HepG2 (cell line): ENCODE results near the gene TCAP. TPM values are rescaled to one million over a fixed set of nuclear protein-coding genes. Genes with fewer than 3 reads are reported as not detected.

Experiments used
- CEBPG ChIP-seq: IDR thresholded peaks from 2 replicates; pipeline ENCODE4 v1.6.1; 2016
- FOXA1 ChIP-seq, 2 experiments: fragments of 450-650 bp in 1 of 2; sonication (generic) in 1 of 2; formaldehyde crosslinking in 1 of 2; IDR thresholded peaks; 2 replicates each; pipeline versions ENCODE4 v1.4.0 to v1.6.1; 2016 to 2020; ENCODE audit warnings: missing genetic modification reagents in 1 of 2
- HCFC1 ChIP-seq: fragments of 150-350 bp; IDR thresholded peaks from 2 replicates; pipeline ENCODE4 v1.6.1; 2014; ENCODE audit warnings: low read depth, low read length
- JUNB ChIP-seq: sonication (generic); formaldehyde crosslinking; IDR thresholded peaks from 2 replicates; pipeline ENCODE4 v1.8.0; 2022; ENCODE audit warnings: missing genetic modification reagents, mild to moderate bottlenecking, borderline replicate concordance
- KAT7 ChIP-seq: IDR thresholded peaks from 2 replicates; pipeline ENCODE4 v1.6.1; 2018; ENCODE audit warnings: borderline replicate concordance, missing compliant biosample characterization
- MATR3 ChIP-seq: sonication (generic); formaldehyde crosslinking; IDR thresholded peaks from 2 replicates; pipeline ENCODE4 v1.4.0; 2020; ENCODE audit warnings: missing genetic modification reagents
- PHF21A ChIP-seq: sonication (generic); formaldehyde crosslinking; IDR thresholded peaks from 2 replicates; pipeline ENCODE4 v1.5.0; 2020; ENCODE audit warnings: mild to moderate bottlenecking, missing genetic modification reagents
- REXO4 ChIP-seq: sonication (generic); formaldehyde crosslinking; IDR thresholded peaks from 2 replicates; pipeline ENCODE4 v1.8.0; 2022; ENCODE audit warnings: missing genetic modification reagents, mild to moderate bottlenecking, borderline replicate concordance
- RXRA ChIP-seq: sonication (generic); formaldehyde crosslinking; IDR thresholded peaks from 2 replicates; pipeline ENCODE4 v1.5.1; 2020; ENCODE audit warnings: missing genetic modification reagents
- SOX5 ChIP-seq: IDR thresholded peaks from 2 replicates; pipeline ENCODE4 v1.6.1; 2016; ENCODE audit warnings: borderline replicate concordance
- SRSF1 ChIP-seq: fragments of 200-400 bp; formaldehyde crosslinking; optimal IDR thresholded peaks from 2 replicates; pipeline ENCODE3; 2017; ENCODE audit warnings: mild to moderate bottlenecking, low read depth, low read length, moderate library complexity
- ZEB1 ChIP-seq: IDR thresholded peaks from 2 replicates; pipeline ENCODE4 v1.6.1; 2012; ENCODE audit warnings: mild to moderate bottlenecking, low read depth, inconsistent platforms; ENCODE audit not compliant: insufficient replicate concordance
- ZFAT ChIP-seq: sonication (generic); formaldehyde crosslinking; conservative IDR thresholded peaks from 2 replicates; pipeline ENCODE4 v1.8.1; 2023; ENCODE audit warnings: missing genetic modification reagents, inconsistent platforms
- ZFY ChIP-seq: sonication (generic); formaldehyde crosslinking; IDR thresholded peaks from 2 replicates; pipeline ENCODE4 v1.4.0; 2020; ENCODE audit warnings: missing genetic modification reagents
- ZNF563 ChIP-seq: sonication (generic); formaldehyde crosslinking; IDR thresholded peaks from 2 replicates; pipeline ENCODE4 v1.8.0; 2022; ENCODE audit warnings: mild to moderate bottlenecking, moderate library complexity, missing genetic modification reagents
- ZNF781 ChIP-seq: sonication (generic); formaldehyde crosslinking; IDR thresholded peaks from 2 replicates; pipeline ENCODE4 v1.5.1; 2020; ENCODE audit warnings: borderline replicate concordance, mild to moderate bottlenecking, missing genetic modification reagents; ENCODE audit errors: not compliant biosample characterization
- ZNF790 ChIP-seq: sonication (generic); formaldehyde crosslinking; IDR thresholded peaks from 2 replicates; pipeline ENCODE4 v1.8.0; 2022; ENCODE audit warnings: missing genetic modification reagents, mild to moderate bottlenecking, borderline replicate concordance
- polyA plus RNA-seq, 8 experiments: library from polyadenylated mRNA; depleted of rRNA in 3 of 8; stranded (reverse) in 7 of 8; unstranded in 1 of 8; fragments of >200 nt; fragmentation: Illumina TruSeq in 4 of 8; extraction: Trizol in 4 of 8; gene quantifications; 2 replicates each; pipeline versions ENCODE4 v1.2.1 to v1.2.3, GENCODE V29; 2011 to 2016; ENCODE audit warnings: low read depth in 4 of 8, missing spikeins in 1 of 8, mixed read lengths in 1 of 8; ENCODE audit not compliant: insufficient read depth in 1 of 8
- total RNA-seq, 5 experiments: library from RNA; depleted of rRNA; stranded (reverse); fragments of >200 nt; fragmentation: Illumina TruSeq; extraction: Trizol; gene quantifications; 2 replicates each; pipeline ENCODE4 v1.2.3, GENCODE V29; 2016; ENCODE audit warnings: low read depth in 1 of 5
- TF ChIP-seq, protein P1 (sequence below): sonication (generic); formaldehyde crosslinking; IDR thresholded peaks from 2 replicates; pipeline ENCODE4 v1.8.0; 2022; ENCODE audit warnings: mild to moderate bottlenecking, missing genetic modification reagents, borderline replicate concordance
- TF ChIP-seq, protein P2 (sequence below): sonication (generic); formaldehyde crosslinking; IDR thresholded peaks from 2 replicates; pipeline ENCODE4 v1.8.0; 2022; ENCODE audit warnings: missing genetic modification reagents, mild to moderate bottlenecking, inconsistent platforms, borderline replicate concordance
- TF ChIP-seq, protein P3 (sequence below): sonication (generic); formaldehyde crosslinking; conservative IDR thresholded peaks from 2 replicates; pipeline ENCODE4 v1.4.0; 2020; ENCODE audit warnings: missing genetic modification reagents
- TF ChIP-seq, protein P4 (sequence below): IDR thresholded peaks from 2 replicates; pipeline ENCODE4 v1.6.1; 2016; ENCODE audit warnings: missing genetic modification reagents, missing compliant biosample characterization
- TF ChIP-seq, protein P5 (sequence below): sonication (generic); formaldehyde crosslinking; IDR thresholded peaks from 2 replicates; pipeline ENCODE4 v1.5.0; 2020; ENCODE audit warnings: mild to moderate bottlenecking, missing genetic modification reagents, moderate library complexity

TCAP gene
- total and polyA plus RNA-seq, 2 of the 13 experiments (the other 11 are each of a cell fraction or from before 2014, with no cell fraction given): 0.24 to 0.65 TPM

DNA sequence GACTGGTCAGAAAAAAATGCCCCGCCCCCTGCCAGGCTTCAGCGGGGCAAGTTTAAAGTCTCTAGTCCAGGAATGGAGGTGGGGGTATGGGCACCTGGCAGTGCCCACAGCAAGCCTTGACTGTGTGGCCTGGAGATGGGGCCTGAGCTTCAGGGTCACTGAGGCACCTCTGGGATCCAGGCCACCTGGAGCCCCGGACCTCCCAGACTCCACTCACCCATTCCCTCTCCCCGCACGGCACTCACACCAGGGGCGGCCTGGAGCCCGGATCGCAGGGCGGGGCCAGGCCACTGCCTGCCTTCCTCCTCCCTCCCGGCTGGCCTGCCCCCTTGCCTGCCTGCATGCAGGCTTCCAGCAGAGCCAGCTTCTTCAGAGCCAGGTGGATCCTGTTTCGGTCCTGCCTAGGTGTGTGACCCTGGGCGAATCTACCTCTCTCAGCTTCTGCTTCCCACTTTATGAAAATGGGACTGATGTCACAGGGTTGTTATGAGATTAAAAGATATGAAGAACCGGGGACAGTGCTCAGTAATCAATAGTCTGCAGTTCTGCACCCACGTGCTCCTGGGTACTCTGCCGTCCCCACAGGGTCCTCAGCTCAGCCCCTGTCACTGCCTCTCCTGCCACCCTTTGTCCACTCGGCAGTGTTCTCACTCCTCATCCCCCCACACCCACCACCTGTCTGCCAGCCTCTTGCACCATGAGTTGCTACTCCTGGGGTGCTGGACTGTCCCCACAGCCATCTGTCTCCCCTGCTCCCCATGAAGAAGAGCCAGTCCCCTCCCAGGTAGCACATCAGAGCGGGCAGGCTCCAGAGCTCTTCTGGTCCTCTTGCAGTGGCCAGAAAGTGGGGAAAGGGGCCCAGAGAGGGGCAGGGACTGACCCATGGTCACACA lies 1.2 kb upstream of the TCAP start (continued):
- TF ChIP-seq, protein P1, sequence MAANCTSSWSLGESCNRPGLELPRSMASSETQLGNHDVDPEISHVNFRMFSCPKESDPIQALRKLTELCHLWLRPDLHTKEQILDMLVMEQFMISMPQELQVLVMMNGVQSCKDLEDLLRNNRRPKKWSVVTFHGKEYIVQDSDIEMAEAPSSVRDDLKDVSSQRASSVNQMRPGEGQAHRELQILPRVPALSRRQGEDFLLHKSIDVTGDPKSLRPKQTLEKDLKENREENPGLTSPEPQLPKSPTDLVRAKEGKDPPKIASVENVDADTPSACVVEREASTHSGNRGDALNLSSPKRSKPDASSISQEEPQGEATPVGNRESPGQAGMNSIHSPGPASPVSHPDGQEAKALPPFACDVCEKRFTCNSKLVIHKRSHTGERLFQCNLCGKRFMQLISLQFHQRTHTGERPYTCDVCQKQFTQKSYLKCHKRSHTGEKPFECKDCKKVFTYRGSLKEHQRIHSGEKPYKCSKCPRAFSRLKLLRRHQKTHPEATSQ (CRISPR knock-in tag): no peak
- TF ChIP-seq, protein P2, sequence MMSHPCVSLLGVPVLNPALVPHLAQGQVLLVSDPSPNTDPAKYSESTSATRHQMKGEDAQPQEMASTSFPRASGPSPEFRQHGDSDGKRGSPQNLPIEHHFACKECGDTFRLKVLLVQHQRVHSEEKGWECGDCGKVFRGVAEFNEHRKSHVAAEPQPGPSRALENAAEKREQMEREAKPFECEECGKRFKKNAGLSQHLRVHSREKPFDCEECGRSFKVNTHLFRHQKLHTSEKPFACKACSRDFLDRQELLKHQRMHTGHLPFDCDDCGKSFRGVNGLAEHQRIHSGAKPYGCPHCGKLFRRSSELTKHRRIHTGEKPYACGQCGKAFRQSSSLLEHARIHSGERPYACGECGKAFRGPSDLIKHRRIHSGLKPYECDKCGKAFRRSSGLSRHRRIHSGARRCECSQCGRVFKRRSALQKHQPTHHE (CRISPR knock-in tag): no peak
- no peak for TF ChIP-seq CEBPG
- no peak for TF ChIP-seq ZEB1
- TF ChIP-seq, protein P3, sequence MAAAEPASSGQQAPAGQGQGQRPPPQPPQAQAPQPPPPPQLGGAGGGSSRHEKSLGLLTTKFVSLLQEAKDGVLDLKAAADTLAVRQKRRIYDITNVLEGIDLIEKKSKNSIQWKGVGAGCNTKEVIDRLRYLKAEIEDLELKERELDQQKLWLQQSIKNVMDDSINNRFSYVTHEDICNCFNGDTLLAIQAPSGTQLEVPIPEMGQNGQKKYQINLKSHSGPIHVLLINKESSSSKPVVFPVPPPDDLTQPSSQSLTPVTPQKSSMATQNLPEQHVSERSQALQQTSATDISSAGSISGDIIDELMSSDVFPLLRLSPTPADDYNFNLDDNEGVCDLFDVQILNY (CRISPR knock-in tag): no peak
- TF ChIP-seq MATR3: no peak
- no peak for TF ChIP-seq KAT7 (CRISPR knock-in tag)
- no peak; the same call in 1 of the 2 replicates for TF ChIP-seq ZFY (CRISPR knock-in tag)
- no peak for TF ChIP-seq HCFC1
- 0 out of 2 replicates have a peak, but pooled peaks have one; percentile 37 for TF ChIP-seq RXRA (CRISPR knock-in tag)
- TF ChIP-seq SRSF1: no peak
- no peak for TF ChIP-seq ZNF790 (CRISPR knock-in tag)
- no peak for TF ChIP-seq ZNF781 (CRISPR knock-in tag)
- TF ChIP-seq FOXA1 (IDR thresholded peaks at IDR 0.05): no peak
- no peak for TF ChIP-seq FOXA1 (CRISPR knock-in tag; IDR thresholded peaks at IDR 0.05)
- no peak for TF ChIP-seq REXO4 (CRISPR knock-in tag)
- TF ChIP-seq PHF21A: no peak
- no peak for TF ChIP-seq SOX5 (CRISPR knock-in tag)
- TF ChIP-seq, protein P4, sequence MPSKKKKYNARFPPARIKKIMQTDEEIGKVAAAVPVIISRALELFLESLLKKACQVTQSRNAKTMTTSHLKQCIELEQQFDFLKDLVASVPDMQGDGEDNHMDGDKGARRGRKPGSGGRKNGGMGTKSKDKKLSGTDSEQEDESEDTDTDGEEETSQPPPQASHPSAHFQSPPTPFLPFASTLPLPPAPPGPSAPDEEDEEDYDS (CRISPR knock-in tag): no peak
- no peak for TF ChIP-seq JUNB (CRISPR knock-in tag)
- no peak for TF ChIP-seq ZFAT (CRISPR knock-in tag)
- no peak for TF ChIP-seq ZNF563 (CRISPR knock-in tag)
- TF ChIP-seq, protein P5, sequence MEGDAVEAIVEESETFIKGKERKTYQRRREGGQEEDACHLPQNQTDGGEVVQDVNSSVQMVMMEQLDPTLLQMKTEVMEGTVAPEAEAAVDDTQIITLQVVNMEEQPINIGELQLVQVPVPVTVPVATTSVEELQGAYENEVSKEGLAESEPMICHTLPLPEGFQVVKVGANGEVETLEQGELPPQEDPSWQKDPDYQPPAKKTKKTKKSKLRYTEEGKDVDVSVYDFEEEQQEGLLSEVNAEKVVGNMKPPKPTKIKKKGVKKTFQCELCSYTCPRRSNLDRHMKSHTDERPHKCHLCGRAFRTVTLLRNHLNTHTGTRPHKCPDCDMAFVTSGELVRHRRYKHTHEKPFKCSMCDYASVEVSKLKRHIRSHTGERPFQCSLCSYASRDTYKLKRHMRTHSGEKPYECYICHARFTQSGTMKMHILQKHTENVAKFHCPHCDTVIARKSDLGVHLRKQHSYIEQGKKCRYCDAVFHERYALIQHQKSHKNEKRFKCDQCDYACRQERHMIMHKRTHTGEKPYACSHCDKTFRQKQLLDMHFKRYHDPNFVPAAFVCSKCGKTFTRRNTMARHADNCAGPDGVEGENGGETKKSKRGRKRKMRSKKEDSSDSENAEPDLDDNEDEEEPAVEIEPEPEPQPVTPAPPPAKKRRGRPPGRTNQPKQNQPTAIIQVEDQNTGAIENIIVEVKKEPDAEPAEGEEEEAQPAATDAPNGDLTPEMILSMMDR (CRISPR knock-in tag): no peak
